KMS-11 (cell line): ENCODE data around the gene IL1RAPL1.

Experiments used
- H2AFZ ChIP-seq: fragments of 200-600 bp; sonication (generic); 2 replicates; pipeline ENCODE4 v1.6.1; 2016; ENCODE audit warnings: antibody characterized with exemption, mixed run types, low read depth
- H3K27ac ChIP-seq: fragments of 200-600 bp; sonication (generic); 2 replicates; pipeline ENCODE4 v1.6.1; 2016; ENCODE audit warnings: mild to moderate bottlenecking, mixed run types
- H3K27me3 ChIP-seq: fragments of 200-600 bp; sonication (generic); 2 replicates; pipeline ENCODE4 v1.6.1; 2017; ENCODE audit warnings: mild to moderate bottlenecking, low read depth, mixed run types, moderate library complexity; ENCODE audit not compliant: insufficient read depth
- H3K36me3 ChIP-seq: fragments of 200-600 bp; sonication (generic); 2 replicates; pipeline ENCODE4 v1.6.1; 2017; ENCODE audit warnings: mild to moderate bottlenecking, mixed run types; ENCODE audit not compliant: insufficient read depth
- H3K4me1 ChIP-seq: fragments of 200-600 bp; sonication (generic); 2 replicates; pipeline ENCODE4 v1.6.1; 2016; ENCODE audit warnings: mild to moderate bottlenecking, low read depth, mixed run types; ENCODE audit not compliant: poor library complexity, severe bottlenecking
- H3K4me2 ChIP-seq: fragments of 200-600 bp; sonication (generic); 2 replicates; pipeline ENCODE4 v1.7.0; 2016; ENCODE audit warnings: mild to moderate bottlenecking, mixed run types
- H3K4me3 ChIP-seq: fragments of 200-600 bp; sonication (generic); IDR thresholded peaks from 2 replicates; pipeline ENCODE4 v1.6.1; 2017; ENCODE audit warnings: low read depth, low read length, mixed read lengths; ENCODE audit not compliant: insufficient read depth
- H3K79me2 ChIP-seq: fragments of 200-600 bp; sonication (generic); 2 replicates; pipeline ENCODE4 v1.6.1; 2016; ENCODE audit warnings: low read depth, mixed run types; ENCODE audit not compliant: insufficient read depth
- H3K9ac ChIP-seq: fragments of 200-600 bp; sonication (generic); 2 replicates; pipeline ENCODE4 v1.6.1; 2016; ENCODE audit warnings: mild to moderate bottlenecking, mixed run types
- H4K20me1 ChIP-seq: fragments of 200-600 bp; sonication (generic); 2 replicates; pipeline ENCODE4 v1.6.1; 2016; ENCODE audit warnings: mild to moderate bottlenecking, mixed run types; ENCODE audit not compliant: insufficient read depth
- TF ChIP-seq, protein P1 (sequence below): fragments of 200-600 bp; sonication (generic); conservative IDR thresholded peaks from 2 replicates; pipeline ENCODE4 v1.6.1; 2017; ENCODE audit warnings: low read depth, mild to moderate bottlenecking, antibody characterized with exemption, low read length, moderate library complexity, mixed read lengths

IL1RAPL1 gene

DNA sequence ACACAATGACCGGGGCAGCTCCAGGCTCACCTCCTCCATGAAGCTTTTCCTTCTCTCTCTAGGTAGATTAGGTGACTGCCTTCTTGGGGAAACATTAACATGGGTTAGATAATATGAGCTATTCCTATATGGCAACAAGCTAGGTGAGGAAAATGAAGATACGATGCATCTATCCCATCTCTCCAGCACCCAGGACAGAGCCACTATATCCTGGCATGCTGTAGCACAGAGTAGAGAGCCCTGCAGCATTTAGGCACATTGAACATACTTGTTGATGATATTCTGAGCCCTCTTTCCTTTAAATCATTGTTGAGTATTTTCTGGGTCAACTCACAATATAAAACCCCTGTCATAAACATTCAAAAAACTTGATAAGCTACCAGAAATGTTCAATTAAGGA is 1133.9 kb downstream of the IL1RAPL1 start:
- Histone ChIP-seq H4K20me1 (no peaks in the 10 kb centered on the region), H3K27ac (no peak overlapping the region), H3K4me1 (no peaks in the 10 kb centered on the region), H3K9ac (no peak overlapping the region), H3K4me3 (no peak overlapping the region), H3K27me3 (no peaks in the 10 kb centered on the region), H3K79me2 (no peaks in the 10 kb centered on the region), H3K36me3 (no peaks in the 10 kb centered on the region), H3K4me2 (no peak overlapping the region), H2AFZ (no peak overlapping the region)
- TF ChIP-seq, protein P1, sequence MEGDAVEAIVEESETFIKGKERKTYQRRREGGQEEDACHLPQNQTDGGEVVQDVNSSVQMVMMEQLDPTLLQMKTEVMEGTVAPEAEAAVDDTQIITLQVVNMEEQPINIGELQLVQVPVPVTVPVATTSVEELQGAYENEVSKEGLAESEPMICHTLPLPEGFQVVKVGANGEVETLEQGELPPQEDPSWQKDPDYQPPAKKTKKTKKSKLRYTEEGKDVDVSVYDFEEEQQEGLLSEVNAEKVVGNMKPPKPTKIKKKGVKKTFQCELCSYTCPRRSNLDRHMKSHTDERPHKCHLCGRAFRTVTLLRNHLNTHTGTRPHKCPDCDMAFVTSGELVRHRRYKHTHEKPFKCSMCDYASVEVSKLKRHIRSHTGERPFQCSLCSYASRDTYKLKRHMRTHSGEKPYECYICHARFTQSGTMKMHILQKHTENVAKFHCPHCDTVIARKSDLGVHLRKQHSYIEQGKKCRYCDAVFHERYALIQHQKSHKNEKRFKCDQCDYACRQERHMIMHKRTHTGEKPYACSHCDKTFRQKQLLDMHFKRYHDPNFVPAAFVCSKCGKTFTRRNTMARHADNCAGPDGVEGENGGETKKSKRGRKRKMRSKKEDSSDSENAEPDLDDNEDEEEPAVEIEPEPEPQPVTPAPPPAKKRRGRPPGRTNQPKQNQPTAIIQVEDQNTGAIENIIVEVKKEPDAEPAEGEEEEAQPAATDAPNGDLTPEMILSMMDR: no peak

DNA sequence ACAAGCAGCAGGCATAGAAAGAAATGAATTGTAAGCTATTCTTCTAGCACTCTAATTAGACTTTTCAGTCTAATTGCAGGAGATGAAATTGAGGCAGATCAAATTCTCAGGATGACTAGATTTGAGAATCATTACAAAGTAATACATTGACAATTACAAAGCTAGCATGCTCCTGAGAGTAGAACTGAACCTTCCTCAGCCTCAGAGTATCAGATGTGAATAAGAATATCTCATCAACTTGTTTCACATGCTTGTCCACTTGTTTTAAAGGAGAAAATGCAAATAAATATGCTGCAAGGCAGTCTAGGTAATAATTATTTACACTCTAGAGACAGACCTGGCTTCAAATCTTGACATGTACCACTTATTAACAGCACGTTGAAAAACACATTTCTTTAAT is 1137.1 kb downstream of the IL1RAPL1 start:
- no peak overlapping the region for H3K9ac ChIP-seq
- no peaks in the 10 kb centered on the region for H3K36me3 ChIP-seq
- no peak overlapping the region for H3K4me2 ChIP-seq
- H3K4me1 ChIP-seq: no peaks in the 10 kb centered on the region
- no peaks in the 10 kb centered on the region for H3K27me3 ChIP-seq
- H2AFZ ChIP-seq: no peak overlapping the region
- no peak overlapping the region for H3K27ac ChIP-seq
- H3K79me2 ChIP-seq: no peaks in the 10 kb centered on the region
- TF ChIP-seq, protein P1: no peak
- no peak overlapping the region for H3K4me3 ChIP-seq
- H4K20me1 ChIP-seq: no peaks in the 10 kb centered on the region

DNA sequence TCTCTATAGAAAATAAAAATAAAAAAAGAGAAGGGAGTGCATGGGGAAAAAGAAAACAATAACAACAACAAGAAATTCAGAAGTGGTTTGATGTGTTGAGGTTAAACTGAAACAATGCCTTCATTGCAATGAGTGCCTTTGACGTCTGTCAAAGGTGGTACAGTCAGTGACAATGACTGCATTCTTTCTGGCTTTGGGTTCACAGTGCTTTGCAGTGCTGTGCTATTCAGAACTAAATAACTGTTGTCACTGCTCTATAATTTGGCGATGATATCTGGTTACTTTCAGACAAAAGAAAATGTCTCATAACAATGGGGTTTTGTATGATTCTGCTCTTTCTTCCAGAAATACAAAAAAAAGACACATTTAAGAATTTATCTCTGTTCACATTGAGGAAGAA is 1139.6 kb downstream of the IL1RAPL1 start:
- Histone ChIP-seq H3K27ac (no peak overlapping the region), H3K79me2 (no peaks in the 10 kb centered on the region), H3K36me3 (no peaks in the 10 kb centered on the region), H3K4me2 (no peak overlapping the region), H3K9ac (no peak overlapping the region), H3K4me1 (no peaks in the 10 kb centered on the region), H3K4me3 (no peak overlapping the region), H3K27me3 (no peaks in the 10 kb centered on the region), H4K20me1 (no peaks in the 10 kb centered on the region), H2AFZ (no peak overlapping the region)
- TF ChIP-seq, protein P1: no peak

GRCh38 chrX:29728639-29729038 is 1141.4 kb downstream of the IL1RAPL1 start:
- H3K27ac ChIP-seq: no peak overlapping the region
- TF ChIP-seq, protein P1: no peak
- H3K4me3 ChIP-seq: no peak overlapping the region
- H3K9ac ChIP-seq: no peak overlapping the region
- no peaks in the 10 kb centered on the region for H3K36me3 ChIP-seq
- H2AFZ ChIP-seq: no peak overlapping the region
- no peaks in the 10 kb centered on the region for H3K27me3 ChIP-seq
- H4K20me1 ChIP-seq: no peaks in the 10 kb centered on the region
- H3K4me1 ChIP-seq: no peaks in the 10 kb centered on the region
- no peaks in the 10 kb centered on the region for H3K79me2 ChIP-seq
- no peak overlapping the region for H3K4me2 ChIP-seq
